GM21515 (cell line): ENCODE measurements around the gene CNTNAP1.

ENCODE experiments used
- ATAC-seq: cut with Tn5 transposase; IDR thresholded peaks from one replicate; pipeline ENCODE4 v1.9.1; 2021; ENCODE audit not compliant: unreplicated experiment

The CNTNAP1 gene

DNA sequence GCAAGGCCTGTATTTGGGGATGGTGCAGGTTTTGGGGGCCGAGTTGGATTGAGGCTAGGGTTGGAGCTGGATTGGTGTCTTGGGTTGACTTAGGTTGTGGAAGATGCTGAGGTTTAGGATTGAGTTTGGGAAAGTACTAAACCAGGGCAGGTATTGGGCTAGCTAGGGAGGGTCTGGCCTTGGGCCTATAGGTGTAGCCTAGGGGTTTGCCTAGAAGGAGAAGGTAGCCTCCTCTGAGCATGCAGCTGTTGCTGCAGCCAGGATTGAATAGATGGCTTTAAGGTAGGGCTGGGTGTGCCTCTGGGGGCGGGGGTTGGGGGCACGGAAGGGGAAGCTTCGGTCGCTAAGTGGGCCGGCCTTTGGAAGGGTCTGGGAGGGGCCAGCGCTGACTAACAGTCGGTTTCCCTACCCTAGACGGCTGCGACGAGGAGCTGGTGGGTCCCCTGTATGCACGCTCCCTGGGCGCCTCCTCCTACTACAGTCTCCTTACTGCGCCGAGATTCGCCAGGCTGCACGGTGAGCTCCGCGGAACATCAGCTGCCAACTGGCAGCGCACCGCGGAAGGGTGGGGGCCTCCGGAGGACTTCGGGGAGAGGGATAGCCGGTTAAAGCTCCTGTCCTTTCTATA lies 1.2 kb downstream of the CNTNAP1 start:
- no peak for ATAC-seq

DNA sequence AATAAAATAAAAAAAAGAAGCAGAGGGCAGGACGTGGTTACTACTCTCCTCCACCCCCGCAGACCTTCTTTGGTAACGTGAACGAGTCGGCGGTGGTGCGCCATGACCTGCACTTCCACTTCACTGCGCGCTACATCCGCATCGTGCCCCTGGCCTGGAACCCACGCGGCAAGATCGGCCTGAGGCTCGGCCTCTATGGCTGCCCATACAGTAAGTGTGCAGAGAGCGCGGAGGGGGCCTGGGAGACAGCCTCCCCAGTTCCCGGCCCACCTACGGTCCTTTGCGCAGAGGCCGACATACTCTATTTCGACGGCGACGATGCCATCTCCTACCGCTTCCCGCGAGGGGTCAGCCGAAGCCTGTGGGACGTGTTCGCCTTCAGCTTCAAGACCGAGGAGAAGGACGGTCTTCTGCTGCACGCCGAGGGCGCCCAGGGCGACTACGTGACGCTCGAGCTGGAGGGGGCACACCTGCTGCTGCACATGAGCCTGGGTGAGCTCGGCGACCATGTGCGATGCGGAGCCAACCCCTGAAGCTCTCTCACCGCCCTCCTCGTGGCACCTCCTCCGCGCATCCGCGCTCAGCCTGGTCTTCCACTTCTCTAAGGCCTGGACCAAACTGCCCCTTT lies 2.7 kb downstream of the CNTNAP1 start:
- ATAC-seq = no peak

DNA sequence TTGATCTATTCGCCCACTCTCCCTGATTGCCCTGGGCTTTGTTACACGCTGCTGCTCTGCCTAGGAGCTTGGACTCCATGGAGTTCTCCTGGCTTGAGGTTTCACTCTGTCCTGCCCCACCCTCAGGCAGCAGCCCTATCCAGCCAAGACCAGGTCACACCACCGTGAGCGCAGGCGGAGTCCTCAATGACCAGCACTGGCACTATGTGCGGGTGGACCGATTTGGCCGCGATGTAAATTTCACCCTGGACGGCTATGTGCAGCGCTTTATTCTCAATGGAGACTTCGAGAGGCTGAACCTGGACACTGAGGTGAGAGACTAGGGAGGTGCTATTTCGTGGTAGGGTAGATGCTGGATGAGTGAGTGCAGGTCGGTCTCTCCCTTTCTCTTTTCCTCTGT lies 3.5 kb downstream of the CNTNAP1 start:
- ATAC-seq = no peak

DNA sequence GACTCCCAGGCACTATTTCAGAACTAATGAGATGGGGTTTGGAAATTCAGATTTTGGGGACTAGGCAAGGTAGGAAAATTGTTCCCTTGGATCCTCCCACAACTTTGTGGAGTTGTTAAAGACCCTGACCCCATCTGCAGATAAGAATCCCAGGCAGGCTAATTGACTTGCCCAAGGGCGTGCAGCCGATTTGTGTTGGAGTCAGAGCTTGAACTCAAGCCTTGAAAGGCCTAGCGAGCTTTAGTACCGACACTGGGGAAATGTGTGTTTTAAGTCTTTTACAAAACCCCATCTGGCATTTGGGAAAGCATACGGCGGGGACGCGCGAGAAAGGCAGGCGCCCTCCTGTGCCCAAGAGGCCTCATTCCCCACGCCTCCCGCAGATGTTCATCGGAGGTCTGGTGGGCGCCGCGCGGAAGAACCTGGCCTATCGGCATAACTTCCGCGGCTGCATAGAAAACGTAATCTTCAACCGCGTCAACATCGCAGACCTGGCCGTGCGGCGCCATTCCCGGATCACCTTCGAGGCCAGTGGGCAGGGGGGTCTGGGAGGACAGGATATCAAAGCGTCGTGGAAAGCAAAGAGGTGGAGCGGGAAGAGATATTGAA lies 4.3 kb downstream of the CNTNAP1 start:
- ATAC-seq = no peak

DNA sequence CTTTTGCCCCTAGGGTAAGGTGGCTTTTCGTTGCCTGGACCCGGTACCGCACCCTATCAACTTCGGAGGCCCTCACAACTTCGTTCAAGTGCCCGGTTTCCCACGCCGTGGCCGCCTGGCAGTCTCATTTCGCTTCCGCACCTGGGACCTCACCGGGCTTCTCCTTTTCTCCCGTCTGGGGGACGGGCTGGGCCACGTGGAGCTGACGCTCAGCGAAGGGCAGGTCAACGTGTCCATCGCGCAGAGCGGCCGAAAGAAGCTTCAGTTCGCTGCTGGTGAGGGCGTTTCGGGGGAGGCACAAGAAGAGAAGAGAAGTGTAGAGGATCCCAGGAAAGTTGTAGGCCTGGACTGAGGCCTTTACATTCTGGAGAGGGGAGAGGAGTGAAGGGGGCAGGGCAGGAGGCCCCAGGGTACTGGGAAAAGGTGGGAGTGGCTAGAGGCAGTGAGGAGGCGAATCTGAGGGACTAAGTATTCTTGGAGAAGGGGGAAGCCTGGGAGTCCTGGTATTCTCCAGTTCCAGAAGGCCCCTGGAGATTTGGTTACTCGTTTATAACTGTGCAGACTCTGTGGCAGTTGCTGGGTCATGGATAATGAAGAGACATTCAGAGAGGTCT lies 5.5 kb downstream of the CNTNAP1 start:
- ATAC-seq = no peak

DNA sequence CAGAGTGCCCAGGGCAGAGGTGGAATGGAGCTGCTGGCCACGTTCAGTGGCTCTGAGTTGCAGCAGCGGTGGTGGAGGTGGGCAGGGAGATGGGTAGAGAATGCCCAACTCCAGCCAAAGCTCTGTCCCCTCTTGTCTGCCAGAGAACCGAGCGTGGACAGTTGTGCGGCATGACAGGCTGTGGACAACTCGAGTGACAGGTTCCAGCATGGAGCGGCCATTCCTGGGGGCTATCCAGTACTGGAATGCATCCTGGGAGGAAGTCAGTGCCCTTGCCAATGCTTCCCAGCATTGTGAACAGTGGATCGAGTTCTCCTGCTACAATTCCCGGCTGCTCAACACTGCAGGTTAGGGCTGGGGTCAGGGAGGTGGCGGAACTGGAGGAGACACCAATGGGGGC lies 8.3 kb downstream of the CNTNAP1 start:
- ATAC-seq = no peak

GRCh38 chr17:42691021-42691545 lies 8.8 kb downstream of the CNTNAP1 start:
- ATAC-seq = no peak

GRCh38 chr17:42692489-42692888 lies 10.2 kb downstream of the CNTNAP1 start:
- no peak for ATAC-seq

DNA sequence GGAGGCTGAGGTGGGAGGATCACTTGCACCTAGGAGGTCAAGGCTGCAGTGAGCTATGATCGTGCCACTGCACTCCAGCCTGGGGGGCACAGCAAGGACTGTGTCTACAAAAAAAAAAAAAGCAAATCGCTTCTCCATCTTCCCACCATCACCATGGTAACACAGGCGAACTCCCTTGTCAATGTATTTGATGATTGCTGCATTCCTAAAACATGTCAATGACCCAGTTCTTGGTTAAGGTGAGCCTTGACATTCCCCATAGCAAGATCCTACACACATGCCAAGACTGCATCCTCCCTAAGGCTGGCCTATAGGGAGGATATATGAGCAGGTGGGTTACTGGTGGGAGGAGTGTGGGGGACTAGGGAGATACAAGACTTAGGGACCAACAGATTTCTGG lies 12.2 kb downstream of the CNTNAP1 start:
- ATAC-seq = no peak

DNA sequence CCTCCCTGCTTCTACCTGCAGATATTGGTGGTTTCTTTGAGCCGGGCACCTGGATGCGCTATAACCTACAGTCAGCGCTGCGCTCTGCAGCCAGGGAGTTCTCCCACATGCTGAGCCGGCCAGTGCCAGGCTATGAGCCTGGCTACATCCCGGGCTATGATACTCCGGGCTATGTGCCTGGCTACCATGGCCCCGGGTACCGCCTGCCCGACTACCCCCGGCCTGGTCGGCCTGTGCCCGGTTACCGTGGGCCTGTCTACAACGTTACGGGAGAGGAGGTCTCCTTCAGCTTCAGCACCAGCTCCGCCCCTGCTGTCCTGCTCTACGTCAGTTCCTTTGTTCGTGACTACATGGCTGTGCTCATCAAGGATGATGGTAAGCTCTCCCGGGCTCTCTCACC lies 13.2 kb downstream of the CNTNAP1 start:
- no peak for ATAC-seq

DNA sequence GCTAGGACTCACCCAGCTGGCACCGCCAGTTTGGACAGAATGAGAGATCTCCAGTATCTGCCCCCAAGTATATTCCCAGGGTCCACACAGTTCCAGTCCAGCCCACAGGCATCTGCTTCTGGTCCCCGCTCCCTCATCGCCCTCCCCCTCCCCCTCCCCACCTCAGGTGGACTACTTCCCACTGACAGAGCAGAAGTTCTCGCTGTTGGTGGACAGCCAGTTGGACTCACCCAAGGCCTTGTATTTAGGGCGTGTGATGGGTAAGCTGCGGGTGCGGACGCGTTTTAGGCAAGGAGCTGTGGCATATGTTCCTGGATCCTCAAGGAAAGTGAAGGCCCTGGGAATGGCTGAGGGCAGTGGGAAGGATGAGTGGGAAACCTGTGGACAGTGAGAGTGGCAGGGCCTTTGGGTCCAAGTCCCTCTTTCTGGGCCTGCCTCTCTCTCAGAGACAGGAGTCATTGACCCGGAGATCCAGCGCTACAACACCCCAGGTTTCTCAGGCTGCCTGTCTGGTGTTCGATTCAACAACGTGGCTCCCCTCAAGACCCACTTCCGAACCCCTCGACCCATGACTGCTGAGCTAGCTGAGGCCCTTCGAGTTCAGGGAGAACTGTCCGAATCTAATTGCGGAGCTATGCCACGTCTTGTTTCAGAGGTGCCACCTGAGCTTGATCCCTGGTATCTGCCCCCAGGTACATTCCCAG lies 14.9 kb downstream of the CNTNAP1 start:
- no peak for ATAC-seq

DNA sequence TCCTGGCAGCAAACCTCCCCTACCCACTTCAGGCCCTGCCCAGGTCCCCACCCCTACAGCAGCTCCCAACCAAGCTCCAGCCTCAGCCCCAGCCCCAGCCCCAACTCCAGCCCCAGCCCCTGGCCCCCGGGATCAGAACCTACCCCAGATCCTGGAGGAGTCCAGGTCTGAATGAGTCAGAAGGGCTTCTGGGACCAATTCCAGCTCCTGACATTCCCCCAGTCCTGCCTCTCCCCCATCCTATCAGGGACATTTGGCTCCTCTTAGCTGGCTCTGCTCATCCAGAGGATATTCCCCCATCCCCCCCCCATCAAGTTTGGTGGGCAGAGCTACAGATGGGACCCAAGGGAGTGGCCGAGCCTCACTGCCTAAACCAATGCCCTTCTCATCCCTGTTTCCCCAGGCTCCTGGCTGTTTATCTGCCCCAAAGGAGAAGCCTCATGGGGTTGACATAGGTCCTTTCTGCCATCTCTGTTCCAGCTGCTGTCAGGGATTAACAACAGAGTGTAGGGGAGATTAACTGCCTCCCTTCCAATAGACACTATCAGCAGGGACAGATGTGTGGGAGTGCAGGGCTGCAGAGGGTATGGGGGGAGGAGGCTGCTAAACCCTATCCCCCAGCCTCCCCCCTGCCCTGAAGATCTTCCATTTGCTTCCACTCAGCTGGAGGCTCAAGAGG lies 16.5 kb downstream of the CNTNAP1 start:
- no peak for ATAC-seq

GRCh38 chr17:42699415-42699740 lies 17.0 kb downstream of the CNTNAP1 start:
- ATAC-seq = no peak

DNA sequence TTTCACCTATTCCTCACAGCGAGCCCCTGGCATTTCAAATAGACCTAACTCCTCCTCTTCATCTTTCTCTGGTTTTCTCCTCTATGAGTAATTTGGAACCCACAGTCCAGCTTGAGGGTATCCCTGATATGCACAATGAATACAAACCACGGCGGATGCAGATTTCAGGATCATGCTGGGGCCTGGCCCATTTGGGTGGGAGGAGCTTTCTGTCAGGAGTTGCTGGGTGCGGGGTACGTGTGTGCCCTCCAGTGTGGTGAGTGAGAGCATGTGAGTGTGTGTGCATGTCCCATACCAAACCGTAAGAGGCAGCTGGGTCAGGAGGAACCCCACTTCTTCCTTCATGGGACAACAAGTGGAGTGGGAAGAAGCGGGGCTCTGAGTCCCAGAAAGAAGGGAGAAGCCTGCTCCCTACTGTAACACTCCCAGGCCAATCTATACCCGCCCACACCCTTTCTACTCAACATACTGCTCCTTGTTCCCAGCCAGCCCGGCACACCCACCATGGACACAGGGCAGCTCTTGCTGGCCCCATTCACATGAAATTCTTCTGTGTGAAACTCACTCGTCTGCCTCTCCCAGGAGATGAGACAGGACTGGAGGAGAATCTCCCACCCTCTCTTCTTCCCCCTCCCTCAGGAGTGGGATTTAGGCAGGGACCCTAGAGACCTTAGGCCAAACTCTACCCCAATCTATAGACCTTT lies 18.4 kb downstream of the CNTNAP1 start:
- no peak for ATAC-seq

DNA sequence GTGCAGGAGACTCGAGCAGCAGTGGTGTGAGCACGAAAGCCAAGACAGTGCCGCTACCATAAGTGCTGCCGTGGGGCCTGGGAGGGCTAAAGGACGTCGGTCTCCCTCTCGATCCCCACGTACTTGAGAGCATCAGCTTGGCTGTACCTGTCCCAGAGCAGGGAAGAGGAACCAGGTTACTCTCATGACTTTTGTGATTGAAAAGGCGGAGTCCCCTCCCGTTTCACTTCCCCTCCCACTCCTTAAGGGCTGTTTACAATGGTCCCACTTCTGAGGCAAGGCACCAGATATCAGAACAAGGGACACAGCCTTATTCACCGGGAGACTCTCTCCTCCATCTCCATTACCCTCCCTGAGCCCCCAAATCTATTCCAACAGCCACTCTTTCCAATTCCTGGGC lies 20.1 kb downstream of the CNTNAP1 start:
- no peak for ATAC-seq

GRCh38 chr17:42704490-42704836 lies 22.1 kb downstream of the CNTNAP1 start:
- ATAC-seq = no peak

DNA sequence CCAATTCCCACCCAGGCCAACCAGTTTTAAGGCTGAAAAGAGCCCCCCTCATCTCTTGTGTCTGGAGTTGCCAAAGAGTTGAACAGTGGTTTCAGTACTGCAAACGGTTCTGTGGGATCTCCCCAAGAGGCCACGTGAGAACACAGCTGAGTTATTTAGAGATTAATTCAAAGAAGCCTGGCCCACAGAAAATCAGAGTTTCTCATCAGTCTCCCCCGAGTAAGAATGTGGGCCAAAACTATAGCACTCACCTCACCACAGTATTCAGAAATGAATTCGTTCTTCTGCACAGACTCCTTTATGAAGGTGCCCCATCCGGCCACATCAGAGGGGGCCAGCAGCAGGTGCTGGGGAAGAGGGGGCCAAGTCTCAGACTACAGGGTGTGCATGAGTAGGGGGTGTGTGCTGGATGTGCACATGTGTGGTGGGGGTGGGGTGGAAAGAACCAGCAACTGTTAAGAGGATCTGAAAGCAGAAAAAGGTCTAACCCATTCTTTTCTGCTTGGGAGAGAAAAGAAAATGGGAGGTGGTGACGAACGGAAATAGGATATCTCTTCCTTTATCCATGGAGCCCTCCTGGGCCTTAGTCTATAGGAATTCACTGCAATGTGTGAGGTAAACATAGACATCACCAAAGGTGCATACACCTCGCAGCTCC lies 22.6 kb downstream of the CNTNAP1 start:
- peak; percentile 57 for ATAC-seq

DNA sequence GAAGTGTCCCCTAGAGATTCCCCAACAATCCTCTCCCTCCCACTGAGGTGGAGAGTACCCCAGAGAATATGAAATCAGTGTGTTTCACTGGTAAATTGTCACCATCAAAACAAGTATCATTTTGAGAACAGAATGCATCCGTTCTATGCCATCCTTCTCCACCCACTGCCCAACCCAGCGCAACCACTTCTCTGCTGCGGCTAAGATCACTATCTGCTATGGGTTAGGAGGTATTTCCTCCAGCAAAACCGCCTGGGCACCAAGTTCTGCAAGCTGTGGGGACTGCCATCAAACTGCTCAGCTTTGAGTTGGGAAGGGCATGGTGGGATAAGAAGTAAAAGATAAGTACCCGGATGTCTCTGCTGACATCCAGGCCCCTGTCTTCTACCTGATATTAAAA lies 24.4 kb downstream of the CNTNAP1 start:
- ATAC-seq = no peak

DNA sequence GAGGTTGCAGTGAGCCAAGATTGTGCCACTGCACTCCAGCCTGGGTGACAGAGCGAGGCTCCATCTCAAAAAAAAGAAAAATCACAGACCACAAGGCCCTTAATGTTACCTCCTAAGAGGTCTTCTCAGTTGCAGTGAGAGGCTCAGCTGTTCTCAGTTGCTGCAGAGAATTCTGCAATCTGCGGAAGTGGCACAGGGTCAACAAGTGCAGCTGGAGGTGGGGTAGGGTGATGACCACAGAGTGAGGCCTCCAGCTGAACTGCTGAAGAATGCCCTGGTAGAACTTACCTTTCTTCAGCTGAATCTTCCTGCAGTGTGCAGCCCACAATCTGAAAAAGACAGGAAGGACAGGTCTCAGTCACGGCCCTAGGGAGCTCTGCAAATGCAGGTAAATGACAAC lies 26.3 kb downstream of the CNTNAP1 start:
- no peak for ATAC-seq

GRCh38 chr17:42709561-42709960 lies 27.2 kb downstream of the CNTNAP1 start:
- ATAC-seq = no peak
